HG03521 (cell line): Measurements from ENCODE around the gene CWF19L1.
"Not testable (repeated sequence)": the region's sequence is repeated elsewhere in the genome, so short reads cannot be mapped to it uniquely, and the experiment has no call there.

Experiments
- ATAC-seq: cut with Tn5 transposase; IDR thresholded peaks from one replicate; pipeline ENCODE4 v1.9.1; 2021; ENCODE audit warnings: mild to moderate bottlenecking, moderate library complexity; ENCODE audit not compliant: unreplicated experiment

Gene CWF19L1

DNA sequence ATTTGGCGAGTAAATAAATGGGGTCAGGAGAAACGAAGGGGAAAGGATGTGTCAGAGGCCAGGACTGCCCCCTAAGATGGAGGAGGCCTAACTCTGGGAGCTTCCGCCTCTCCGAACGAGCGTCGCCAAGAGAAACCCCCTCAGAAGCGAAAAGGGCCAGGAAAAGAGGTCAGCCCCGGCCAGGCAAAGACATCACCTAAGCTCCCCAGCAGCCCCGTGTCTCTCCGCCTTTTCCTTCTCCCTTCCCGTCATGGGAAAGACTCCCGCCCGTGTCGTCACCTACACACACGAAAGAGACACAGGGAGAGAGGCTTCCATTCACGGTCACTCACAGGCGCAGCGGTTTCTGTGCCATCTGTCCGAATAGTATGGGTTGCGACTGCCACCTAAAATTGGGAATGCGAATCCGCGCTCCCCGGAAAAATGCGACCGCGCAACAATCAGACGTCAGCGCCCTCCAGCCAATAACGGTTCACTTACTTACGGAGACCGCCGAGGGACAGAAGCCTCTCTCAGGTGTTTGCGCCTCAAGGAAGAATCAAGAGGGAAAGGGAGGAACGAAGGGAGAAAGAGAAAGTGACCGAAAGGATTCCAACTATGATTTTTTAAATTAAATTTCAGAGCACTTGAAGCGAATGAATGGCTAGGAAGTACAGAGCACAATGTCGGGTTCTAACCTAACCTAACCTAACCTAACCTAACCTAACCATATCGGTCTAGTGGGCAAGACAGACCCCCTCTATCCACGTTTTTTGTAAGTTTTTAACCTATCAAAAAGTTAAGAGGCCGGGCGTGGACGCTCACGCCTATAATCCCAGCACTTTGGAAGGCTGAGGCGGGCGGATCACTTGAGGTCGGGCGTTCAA, at the start of gene CWF19L1:
Gene CWF19L1, minus strand, starts transcription at position 400 of the 866 bp plus-strand sequence. Its CDS starts 45 bp downstream, at position 355.
- ATAC-seq, result peak; percentile 68

DNA sequence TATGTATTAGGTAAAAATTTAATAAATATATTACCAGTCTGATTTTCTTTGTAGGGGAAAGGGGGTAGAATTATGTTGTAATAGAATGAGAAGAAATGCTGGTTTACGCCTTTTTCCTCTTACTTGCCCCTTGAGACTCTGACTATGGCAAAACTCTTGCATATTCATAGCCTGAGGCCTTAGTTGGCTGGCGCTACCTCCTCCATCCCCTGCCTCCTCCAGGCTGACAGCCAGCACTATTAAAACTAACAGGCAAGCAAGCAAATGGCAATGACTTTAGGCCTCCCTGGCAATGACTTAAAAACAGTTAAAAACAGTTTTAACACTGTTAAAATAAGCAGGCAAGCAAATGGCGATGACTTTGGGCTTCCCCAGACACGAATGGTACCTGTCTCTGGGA, 48.2 kb upstream of the CWF19L1 start:
- ATAC-seq, result no peak

DNA sequence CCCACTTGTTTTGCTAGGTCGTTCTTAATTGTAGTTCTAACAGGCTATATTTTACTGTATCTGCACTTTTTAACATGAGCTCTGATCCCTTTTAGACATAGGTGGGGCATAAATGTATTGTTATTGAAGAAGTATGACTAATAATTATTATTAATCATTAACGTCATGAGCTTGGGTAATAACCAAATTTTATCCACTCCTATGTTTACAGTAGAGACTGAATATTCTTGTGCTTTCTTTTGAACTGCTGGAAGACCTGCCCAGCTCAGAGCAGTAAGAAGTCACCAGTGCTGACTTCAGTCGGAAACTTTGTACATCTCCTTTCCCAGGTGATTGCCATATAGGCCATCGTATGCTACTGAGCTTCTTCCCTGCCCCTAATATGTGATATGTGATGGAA, 43.9 kb upstream of the CWF19L1 start:
- ATAC-seq, result no peak

DNA sequence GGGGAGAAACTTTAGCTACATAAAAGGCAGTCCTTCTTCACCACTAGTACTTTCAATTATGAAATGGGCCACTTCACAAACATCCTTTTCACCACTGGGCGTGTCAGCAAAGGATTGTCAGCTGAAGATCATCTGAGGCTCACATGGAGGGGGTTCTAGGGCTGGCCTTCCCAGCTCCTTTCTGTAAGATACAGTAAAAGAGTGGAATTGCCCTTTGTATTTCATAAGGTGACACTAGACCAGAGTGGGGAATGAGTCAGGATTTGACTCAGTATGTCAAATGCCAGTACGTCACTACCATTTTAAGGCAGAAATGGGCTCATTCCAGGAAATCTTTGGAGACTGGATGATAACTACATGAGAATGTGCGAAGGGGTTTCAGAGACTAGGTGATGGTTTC, 40.2 kb upstream of the CWF19L1 start:
- ATAC-seq, result no peak

DNA sequence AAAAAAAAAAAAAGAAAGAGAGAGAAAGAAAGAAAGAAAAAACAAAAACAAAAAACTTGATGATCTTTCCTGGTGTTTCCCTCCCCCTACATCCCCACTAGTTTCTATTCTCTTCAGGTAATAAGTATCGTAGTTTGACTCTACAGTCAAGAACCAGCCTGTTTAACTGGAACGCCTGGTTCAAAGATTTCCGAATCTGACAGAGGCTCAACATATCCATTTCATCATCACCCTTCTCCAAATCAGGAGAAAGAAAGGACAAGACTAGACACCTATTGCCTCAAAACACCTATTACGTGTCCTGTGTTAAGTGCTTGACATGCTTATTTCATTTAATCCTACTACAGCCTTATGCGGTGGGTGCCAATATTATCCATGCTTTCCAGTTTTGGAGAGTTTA, 39.4 kb upstream of the CWF19L1 start:
- ATAC-seq, result no peak

DNA sequence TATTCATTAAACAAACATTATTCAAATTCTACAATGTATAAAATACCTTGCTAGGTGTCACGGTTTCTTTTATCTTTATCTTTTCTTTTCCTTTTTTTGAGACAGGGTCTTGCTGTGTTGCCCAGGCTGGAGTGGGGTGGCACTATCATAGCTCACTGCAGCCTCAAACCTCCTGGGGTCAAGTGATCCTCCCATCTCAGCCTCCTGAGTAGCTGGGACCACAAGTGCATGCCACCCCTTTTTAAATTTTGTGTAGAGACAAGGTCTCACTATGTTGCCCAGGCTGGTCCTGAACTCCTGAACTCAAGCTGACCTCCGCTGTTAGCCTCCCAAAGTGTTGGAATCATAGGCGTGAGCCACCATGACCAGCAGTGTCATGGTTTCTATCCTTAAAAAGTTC, 37.0 kb upstream of the CWF19L1 start:
- ATAC-seq, result no peak

DNA sequence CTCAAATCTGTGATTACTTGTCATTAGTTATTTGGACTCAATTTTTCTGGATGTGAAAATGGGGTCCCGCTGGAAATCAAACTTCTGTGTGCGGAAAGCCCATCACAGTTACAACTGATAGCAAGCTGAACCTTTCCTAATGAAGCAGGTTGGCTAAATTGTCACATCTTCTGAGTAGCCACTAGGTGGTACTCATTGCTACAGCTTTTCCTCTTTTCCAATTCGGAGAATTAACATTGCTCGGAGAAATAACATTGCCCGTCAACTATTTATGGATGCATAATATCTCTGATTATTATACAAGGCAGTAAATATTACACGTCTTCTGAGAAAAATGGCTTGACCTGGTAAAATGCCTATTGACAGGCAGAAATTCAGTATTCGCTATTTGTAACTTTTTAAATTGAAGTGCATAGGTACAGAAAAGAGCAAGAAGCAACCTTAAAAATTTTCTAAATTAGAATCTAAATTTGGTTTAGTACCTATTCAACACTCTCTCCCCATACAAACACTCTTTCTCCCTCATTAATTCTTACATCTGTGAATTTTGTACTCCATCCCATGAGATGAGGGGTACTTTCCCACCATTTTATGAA, 36.4 kb upstream of the CWF19L1 start:
- no peak for ATAC-seq

DNA sequence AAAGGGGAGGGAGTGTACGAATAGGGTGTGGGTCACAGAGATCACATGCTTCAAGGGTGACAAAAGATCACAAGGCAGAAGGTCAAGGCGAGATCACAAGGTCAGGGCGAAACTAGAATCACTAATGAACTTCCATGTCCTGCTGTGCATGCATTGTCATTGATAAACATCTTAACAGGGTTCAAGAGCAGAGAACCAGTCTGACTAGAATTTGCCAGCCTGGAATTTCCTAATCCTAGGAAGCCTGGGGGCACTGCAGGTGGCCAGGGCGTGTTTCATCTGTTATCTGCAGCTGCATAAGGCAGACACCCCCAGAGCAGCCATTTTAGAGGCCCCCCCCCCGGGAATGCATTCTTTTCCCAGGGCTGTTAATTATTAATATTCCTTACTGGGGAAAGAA, 33.7 kb upstream of the CWF19L1 start:
- ATAC-seq, result not testable (repeated sequence)

DNA sequence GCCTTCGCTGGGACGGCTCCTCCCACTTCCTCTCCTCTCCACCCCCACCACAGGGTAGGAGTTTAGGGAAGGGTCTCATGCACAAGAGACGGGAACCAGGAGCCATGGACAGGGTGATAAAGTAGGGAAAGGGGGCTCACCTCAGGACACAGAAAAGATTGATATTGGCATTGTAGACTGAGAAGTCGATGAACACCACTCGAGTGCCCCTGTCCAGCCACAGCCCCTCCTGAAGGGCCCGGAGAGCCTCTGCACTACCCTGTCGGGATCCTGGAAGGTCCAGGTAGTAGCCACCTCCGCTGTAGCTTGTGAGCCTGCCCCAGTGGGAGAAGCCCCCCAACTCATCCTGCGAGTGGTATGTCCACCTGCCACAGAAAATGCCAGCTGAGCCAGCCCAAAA, 29.8 kb upstream of the CWF19L1 start:
- no peak for ATAC-seq

DNA sequence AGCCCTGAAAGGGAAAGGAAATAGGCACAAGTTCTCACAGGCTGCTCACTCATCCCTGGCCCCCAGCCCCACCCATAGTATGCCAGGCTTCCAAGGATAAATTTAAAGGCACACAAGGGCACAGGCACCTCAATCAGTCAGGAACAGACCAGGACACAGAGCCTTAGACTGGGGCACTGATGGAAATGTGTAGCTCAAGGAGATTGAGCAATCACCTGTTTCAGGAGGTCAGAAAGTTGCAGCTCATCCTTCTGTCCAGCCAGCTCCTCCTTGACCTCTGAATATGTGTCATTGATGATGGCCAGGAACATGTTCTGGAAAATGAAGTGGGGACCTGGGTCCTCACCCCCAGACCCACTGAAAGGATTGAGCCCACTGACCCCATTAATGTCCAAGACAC, 25.6 kb upstream of the CWF19L1 start:
- no peak for ATAC-seq

DNA sequence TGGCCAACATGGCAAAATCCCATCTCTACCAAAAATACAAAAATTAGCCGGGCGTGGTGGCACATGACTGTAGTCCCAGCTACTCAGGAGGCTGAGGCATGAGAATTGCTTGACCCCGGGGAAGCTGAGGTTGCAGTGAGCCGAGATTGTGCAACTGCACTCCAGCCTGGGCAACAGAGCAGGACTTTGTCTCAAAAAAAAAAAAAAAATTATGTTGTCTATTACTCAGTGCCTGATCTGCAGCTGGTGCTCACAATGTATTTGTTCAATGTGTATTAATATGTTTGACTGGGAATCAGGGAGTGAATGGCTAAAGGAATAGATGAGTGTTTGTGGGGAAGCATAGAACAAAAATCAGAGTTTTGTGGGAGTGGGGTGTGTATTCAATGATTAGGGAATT, 24.9 kb upstream of the CWF19L1 start:
- ATAC-seq, result not testable (repeated sequence)

DNA sequence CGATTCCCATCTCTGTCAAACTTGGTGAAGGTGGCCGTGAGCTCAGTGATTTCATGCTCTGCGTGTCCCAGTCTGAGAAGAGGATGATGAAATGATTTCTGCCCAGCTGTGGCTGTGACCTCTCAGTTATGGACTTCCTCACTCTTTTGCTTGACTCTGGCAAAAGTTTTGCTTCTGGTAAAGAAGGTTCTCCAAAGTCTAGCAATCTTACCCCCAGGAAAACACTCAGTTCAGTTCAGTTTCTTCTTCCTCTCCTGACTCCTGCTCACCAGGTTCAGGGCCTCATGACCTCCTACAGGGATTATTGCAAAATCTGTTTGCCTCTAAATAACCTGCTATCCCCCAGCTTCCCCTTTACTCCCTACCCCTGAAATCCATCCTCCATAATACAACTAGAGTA, 23.9 kb upstream of the CWF19L1 start:
- no peak for ATAC-seq

DNA sequence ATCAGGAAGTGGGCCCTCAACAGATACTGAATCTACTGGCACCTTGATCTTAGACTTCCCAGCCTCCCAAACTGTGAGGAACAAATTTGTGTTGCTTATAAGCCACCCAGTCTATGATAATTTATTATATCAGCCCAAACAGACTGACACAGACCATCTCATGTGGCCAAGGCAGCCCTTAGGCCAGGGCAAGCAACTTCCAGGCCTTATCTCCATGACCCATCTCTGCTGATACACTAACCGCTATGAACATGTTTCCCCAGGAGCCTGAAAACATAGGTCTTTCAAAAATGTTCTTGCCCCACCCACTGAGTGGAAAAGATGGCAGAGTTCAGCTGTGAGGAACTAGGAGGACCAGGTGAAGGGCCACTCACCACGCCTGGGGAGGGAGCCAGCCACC, 22.2 kb upstream of the CWF19L1 start:
- no peak for ATAC-seq

DNA sequence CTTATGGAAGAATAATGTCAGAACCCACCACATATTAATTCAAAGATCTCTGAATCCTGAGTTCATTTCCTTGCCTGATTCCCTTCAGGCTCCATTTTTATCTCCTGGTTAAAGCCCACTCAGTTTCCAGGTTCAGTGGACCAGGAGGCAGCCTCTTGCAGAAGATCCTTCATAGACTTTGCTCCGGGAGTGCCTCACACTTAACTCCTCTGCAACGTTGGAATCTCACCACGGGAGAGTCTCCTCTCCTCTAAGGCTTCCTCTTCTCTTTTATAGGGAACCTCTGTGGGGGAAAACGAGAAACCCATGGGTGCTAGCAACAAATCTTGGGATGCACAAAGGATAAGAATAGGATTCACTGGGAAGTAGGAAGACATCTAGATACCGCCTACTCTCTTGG, 20.8 kb upstream of the CWF19L1 start:
- ATAC-seq, result no peak

DNA sequence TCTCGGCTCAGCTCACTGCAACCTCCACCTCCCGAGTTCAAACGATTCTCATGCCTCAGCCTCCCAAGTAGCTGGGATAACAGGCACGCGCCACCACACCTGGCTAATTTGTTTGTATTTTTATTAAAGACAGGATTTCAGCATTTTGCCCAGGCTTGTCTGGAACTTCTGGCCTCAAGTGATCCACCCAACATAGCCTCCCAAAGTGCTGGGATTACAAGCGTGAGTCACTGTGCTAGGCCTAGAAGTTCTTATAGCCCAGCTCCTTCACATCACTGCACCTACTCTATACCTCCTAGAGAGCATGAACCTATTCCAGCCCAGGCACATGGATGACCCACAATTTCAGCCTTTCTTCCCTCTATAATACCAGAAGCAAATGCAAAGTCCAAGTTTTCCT, 20.3 kb upstream of the CWF19L1 start:
- ATAC-seq, result no peak

DNA sequence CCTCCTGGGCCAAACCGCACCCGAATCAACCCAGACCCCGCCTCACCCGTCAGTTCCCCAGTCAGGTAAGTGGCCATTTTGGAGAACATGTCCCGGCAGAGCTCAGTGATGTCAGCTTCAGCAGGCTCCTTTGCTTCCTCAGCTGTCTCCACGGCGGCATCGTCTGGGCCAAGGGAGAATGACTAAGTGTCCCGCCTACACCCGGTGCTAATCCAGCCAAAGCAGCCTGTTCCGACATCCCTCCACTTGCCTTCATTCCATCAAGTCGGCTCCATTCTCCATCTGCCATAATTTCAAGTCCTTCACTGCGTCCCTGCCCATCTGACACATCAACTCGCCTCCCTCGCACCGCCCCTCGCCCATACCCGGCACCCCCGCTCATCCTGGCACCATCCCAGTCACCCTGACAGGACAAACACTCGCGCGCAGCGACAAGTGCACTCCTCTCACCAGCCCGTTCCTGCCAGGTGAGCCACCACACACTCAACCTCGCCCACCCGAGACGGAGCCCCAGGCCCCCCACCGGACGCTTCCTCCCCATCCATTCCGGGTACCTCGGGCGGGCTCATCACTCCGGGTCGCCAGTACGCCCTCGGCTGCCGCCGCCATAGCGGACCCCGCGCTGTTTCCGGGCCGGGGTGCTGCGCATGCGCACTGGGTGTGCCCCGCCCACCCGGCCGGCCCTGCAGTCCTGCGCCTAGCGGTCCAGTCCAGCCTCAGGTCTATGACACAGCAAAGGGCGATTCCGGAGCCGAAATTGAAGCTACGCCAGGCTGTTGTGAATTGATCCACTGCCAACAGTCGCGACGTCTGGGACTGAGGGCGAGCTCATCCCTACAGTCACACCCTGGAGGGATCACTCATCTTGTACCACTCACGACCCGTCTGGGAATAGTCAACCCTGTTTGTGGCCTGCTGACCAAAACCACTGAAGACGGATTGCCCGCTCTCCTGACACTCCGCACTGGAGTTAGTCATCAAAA, 18.9 kb upstream of the CWF19L1 start, which contains the start of gene BLOC1S2:
Gene BLOC1S2, minus strand, starts transcription at position 630 of the 983 bp plus-strand sequence. Its CDS starts 21 bp downstream, at position 609.
- ATAC-seq, result peak; percentile 86

DNA sequence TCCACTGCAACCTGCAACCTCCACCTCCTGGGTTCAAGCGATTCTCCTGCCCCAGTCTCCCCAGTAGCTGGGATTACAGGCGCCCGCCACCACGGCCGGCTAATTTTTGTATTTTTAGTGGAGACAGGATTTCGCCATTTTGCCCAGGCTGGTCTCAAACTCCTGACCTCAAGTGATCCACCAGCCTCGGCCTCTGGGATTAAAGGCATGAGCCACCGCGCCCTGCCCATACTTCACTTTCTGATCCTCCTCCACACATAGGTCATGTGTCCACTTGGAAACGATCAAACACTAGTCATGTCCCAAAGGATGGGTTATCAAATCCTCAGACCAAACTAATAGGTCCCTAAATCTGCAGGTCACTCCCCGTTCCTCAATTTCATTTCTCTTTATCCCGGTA, 17.9 kb upstream of the CWF19L1 start:
- ATAC-seq, result not testable (repeated sequence)

DNA sequence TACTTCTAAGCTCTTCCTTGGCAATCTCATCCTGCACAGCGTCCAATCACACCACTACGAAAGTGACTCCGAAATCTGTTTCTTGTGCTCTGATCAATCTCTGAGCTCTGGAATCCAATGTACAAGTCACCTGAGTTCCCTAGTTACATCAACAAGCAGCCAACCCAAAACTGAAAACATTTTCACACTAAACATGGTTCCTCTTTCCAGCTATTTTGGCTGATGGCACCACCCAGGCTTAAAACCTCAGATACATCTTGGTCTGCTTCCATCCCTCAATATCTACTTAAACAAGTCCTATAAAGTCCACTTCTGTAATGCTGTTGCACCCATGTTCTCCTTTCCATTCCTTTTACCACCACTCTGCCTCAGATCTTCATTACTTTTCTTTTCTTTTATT, 15.5 kb upstream of the CWF19L1 start:
- ATAC-seq, result no peak

DNA sequence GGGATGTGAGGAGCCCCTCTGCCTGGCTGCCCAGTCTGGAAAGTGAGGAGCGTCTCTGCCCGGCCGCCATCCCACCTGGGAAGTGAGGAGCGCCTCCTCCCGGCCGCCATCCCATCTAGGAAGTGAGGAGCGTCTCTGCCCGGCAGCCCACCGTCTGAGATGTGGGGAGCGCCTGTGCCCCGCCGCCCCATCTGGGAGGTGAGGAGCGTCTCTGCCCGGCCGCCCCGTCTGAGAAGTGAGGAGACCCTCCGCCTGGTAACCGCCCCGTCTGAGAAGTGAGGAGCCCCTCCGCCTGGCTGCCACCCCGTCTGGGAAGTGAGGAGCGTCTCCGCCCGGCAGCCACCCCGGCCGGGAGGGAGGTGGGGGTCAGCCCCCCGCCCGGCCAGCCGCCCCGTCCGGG, 9.5 kb upstream of the CWF19L1 start:
- not testable (repeated sequence) for ATAC-seq

DNA sequence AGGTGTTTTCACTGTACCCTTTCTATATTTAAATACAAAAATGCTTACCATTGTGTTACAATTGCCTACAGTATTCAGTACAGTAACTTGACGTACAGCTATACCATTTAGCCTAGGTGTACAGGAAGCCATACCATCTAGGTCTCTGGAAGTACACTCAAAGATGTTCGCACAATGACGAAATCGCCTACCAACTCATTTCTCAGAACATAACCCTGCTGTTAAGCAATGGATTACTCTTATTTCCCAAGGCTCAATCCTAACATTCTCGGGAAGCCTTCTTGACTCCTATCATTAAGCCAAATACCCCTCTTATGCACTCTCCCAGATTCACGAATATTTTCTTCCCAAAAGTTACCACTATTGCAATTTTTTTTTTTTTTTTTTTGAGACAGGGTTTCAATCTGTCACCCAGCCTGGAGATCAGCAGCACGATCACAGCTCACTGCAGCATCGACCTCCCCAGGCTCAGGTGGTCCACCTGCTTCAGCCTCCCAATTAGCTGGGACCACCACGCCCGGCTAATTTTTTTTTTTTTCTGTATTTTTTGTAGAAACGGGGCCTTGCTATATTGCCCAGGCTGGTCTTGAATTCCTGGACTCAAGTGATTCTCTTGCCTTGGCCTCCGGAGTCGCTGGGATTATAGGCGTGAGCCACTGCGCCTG, 1.5 kb downstream of the CWF19L1 start:
- ATAC-seq, result no peak

DNA sequence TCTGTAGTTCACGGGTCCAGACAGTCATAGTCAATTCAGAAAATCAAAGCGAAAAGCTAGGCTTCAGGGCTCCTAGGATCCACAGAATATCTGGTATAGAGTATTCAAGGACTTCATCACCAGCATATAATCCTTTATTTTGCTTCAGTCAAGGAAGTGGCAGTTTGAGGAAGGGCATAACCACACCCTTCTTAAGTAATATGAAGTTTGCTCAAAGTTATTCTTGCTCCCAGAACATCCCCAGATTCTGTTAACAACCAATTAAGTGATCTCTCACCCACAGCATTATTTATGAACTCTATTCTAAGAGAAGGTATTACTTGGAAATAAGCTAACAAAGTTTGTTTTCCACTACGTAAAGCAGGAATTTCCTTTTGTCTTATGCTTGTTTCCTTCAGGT, 13.2 kb downstream of the CWF19L1 start:
- no peak for ATAC-seq
